Astrocyte of the cerebellum (primary cell): ENCODE results near the gene DNAAF9.

Experiments
- DNase-seq: peaks from one replicate; pipeline ENCODE4 v3.0.0-alpha.2; 2011; ENCODE audit warnings: low read depth
- H3K4me3 ChIP-seq: 2 replicates; pipeline ENCODE4 v1.5.1; 2011; ENCODE audit warnings: mild to moderate bottlenecking, low read depth, low read length, moderate library complexity
- CTCF ChIP-seq: IDR thresholded peaks from 2 replicates; pipeline ENCODE4 v1.5.1; 2012; ENCODE audit warnings: low read length, low read depth, moderate library complexity, mild to moderate bottlenecking; ENCODE audit errors: missing control alignments
- in situ Hi-C: cut with HindIII; loops from 2 replicates; pipeline ENCODE4 v1.10.0; 2017; ENCODE audit warnings: low sequenced_read_pairs

DNAAF9 gene

GRCh38 chr20:3414122-3414521 lies 6.7 kb upstream of the DNAAF9 start:
- H3K4me3 ChIP-seq, result no peak overlapping the region
- in situ Hi-C loops, result loop anchor here (5.0 kb wide), 1 partner anchor 42 kb away; no protein-coding TSS in a partner anchor
- DNase-seq, result no peak
- TF ChIP-seq CTCF, result no peak

- in situ Hi-C loops, result loop anchor here (5.0 kb wide), 1 partner anchor 41 kb away; no protein-coding TSS in a partner anchor
Observed at GRCh38 chr20:3413393-3413889, 6.0 kb upstream of the DNAAF9 start.

GRCh38 chr20:3412600-3413392 lies 5.3 kb upstream of the DNAAF9 start:
- in situ Hi-C loops, result loop anchor here (5.0 kb wide), 1 partner anchor 40 kb away; no protein-coding TSS in a partner anchor
- no peak for DNase-seq
- no peak for TF ChIP-seq CTCF
- no peak overlapping the region for H3K4me3 ChIP-seq

More at GRCh38 chr20:3413393-3413889, 6.0 kb upstream of the DNAAF9 start:
- TF ChIP-seq CTCF, result no peak
- no peak for DNase-seq
- H3K4me3 ChIP-seq, result no peak overlapping the region

- H3K4me3 ChIP-seq, result no peak overlapping the region
- no peak for DNase-seq
- in situ Hi-C loops, result loop anchor here (5.0 kb wide), 1 partner anchor 38 kb away; no protein-coding TSS in a partner anchor
- TF ChIP-seq CTCF, result no peak
Observed at GRCh38 chr20:3410464-3410863, 3.0 kb upstream of the DNAAF9 start.

- TF ChIP-seq CTCF, result no peak
- no peak for DNase-seq
Observed at GRCh38 chr20:3409417-3409816, 1.9 kb upstream of the DNAAF9 start.

GRCh38 chr20:3407771-3408637 lies 535 bp upstream of the DNAAF9 start:
- peak overlapping the region; percentile 88 for H3K4me3 ChIP-seq
- TF ChIP-seq CTCF, result no peak
- in situ Hi-C loops, result no loop called here
- peak; percentile 19 for DNase-seq

More at GRCh38 chr20:3409417-3409816, 1.9 kb upstream of the DNAAF9 start:
- H3K4me3 ChIP-seq, result no peak overlapping the region
- in situ Hi-C loops, result no loop called here
